Left kidney (tissue), 2 donors: Measurements from ENCODE around the gene GLT8D1. TPM values are rescaled to one million over a fixed set of nuclear protein-coding genes. Genes with fewer than 3 reads are reported as not detected.

Experiments used
- DNase-seq: peaks from one replicate; pipeline ENCODE4 v3.0.0-alpha.2; 2013
- polyA plus RNA-seq: library from polyadenylated mRNA; unstranded; fragments of 120-200 nt; gene quantifications from one replicate; pipeline ENCODE4 v1.2.1, GENCODE V29; 2013; ENCODE audit not compliant: insufficient read length

Gene GLT8D1
- polyA plus RNA-seq, 1 donor, result 139 TPM

DNA sequence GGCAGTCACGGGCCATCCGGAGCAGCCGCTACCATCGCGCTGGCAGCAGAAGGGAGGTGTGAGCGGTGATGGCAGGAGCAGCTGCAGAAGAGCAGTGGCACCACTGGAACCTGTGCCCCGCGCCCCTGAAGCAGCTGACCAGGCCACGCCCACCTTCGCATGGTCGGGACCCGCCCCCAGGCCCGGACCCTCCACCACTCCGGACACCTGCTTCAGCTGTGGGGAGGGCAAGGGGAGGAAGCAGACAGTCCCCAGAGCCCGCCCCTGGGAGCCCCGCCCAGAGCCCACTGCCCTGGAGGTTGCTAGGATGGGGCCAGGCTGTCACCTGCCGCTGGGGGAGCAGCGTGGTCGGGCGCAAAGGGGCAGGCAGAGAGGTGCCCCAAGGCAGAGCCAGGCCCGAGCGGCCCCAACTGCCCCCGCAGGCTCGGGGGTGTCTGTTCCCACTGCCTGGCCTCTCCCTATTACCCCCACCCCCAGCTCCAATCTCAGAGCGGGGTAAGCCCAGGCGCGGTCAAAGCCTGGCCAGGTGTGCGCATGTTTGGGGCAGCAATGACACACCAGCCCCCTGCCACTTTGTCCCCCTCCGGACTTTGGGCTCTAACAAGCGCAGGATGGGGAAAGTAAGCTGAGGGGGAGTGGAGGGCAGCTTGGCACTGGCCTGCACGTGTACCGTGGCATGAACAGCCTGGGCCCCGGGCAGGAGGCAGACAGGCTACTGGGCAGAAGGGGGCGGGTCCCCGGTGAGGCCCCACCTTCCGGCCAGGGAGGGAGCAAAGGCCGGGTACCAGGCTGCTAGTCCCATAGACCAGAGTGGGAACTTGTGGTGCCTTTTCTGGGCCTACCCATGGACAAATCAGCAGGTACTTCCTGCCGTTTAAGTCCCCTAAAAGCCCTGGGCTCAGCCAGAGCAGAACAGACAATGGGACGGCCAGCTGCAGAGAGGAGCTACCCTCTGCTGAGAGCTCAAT is 9.0 kb upstream of the GLT8D1 start:
- DNase-seq, result peak; percentile 6

DNA sequence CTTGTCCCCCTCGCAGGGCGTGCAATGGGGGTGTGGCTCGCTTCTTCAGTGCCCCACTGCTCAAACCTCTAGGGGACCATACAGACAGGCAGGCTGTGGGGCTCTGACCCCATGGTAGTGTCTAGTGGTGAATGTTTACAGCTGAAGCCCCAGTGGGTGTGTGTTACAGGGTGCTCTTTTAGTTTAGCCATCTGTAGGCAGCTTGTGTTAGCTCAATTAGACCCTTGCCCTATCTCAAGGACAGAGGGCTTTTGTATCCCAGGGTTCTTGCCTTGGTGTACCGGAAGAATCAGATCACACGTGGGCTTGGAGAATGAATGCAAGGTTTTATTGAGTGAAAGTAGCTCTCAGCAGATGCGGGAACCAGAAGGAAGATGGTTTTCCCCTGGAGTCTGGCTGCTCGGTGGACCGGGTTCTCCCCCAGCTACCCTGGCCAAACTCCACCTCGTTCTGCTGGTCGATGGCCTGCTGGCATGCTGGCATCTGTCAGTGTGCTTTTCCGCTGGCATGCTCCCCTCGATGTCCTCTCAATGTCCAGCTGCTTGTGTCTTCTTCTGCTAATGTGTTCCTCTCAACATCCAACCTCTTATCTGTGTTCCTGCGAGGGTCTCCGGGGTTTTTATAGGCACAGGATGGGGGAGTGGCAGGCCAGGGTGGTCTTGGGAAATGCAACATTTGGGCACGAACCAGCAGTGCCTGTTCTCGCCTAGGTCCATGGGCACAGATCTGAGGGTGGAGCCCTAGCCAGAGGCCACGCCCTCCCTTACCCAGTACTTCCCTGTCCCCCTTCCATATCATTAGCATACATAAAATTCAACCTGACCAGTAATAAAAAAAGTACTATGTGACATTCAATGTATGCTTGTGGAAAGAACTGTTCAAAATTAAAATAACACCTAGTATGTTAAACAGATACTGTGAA is 7.0 kb upstream of the GLT8D1 start:
- no peak for DNase-seq

DNA sequence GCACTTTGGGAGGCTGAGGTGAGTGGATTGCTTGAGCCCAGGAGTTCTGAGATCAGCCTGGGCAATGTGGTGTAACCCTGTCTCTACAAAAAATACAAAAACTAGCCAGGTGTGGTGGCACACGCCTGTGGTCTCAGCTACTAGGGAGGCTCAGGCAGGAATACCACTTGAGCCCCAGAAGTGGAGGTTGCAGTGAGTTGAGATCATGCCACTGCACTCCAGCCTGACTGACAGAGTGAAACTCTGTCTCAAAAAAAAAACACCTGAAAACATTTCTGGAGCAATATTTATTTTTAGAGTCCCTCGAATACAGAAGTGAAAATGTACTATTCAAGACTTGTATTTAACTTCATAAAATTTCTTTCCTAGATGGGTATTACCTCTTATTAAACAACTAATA is 4.9 kb upstream of the GLT8D1 start:
- no peak for DNase-seq

GRCh38 chr3:52707585-52707984 is 2.0 kb upstream of the GLT8D1 start:
- DNase-seq, result no peak

DNA sequence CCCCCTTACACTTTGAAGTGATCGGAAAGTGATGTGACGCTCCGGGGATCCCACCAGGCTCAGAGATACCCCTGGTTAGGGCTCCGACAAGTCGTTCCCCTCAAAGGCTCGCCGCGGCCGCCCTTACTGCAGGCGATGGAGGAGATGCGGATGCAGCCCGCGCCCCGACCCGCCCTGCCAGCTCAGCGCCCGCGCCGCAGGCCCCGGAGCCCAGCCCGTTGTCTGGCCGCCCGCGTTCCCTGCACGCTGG is 228 bp downstream of the GLT8D1 start:
- no peak for DNase-seq

DNA sequence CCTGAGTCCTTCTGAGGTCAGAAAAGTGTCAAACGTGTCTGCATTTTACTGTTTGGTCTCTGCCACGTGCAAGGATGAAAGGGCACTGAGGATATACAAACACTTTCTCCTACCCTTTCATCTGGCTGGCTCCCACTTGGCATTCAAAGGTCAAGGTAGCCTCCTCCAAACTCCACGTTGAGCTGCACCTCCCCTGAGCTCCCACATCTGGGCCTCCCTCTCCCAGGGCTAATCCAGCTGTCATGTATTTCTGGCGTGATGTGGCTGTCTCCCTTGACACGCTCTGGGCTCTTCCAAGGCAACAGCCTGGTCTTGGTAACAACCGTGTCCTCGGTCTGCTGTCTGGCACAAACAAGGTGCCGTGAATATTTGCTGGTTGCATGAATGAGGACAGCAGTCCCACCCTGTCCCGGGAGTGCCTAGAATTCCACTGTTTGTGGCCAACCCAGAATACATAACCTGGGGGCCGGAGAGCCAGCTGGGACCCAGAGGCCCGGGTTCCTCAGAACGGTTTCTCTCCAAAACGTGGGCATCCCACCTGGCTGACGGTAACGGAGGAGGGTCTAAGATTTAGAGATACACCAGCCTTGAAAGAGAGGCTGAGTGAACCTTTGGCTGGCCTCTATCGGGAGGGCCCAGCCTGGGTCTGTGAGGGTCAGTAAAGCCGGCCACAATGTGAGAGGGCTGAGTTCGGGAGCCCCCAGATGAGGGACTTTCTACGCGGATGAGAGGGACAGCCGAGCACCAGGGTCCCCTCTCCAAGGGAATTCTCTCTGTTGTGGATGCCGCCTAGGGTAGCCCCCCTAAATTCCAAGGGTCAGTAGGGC is 767 bp downstream of the GLT8D1 start:
- DNase-seq, result no peak

- no peak for DNase-seq
Observed at GRCh38 chr3:52703341-52703740, 2.2 kb downstream of the GLT8D1 start.

DNA sequence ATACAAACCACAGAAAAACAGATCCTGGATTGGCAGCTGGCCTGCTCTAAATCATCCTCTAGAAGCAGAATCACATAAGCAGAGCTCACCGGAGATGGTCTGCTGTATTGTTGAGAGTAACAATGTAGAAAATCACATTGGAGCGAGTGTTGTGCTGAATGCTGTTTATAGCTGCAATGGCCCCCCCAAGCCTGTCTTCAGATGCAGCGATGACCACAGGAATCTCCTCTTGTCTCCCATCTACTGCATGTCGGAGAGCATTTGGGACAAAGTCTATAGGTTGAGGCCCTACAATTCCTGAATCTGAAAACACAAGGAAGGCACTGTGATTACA is 8.0 kb downstream of the GLT8D1 start:
- no peak for DNase-seq

DNA sequence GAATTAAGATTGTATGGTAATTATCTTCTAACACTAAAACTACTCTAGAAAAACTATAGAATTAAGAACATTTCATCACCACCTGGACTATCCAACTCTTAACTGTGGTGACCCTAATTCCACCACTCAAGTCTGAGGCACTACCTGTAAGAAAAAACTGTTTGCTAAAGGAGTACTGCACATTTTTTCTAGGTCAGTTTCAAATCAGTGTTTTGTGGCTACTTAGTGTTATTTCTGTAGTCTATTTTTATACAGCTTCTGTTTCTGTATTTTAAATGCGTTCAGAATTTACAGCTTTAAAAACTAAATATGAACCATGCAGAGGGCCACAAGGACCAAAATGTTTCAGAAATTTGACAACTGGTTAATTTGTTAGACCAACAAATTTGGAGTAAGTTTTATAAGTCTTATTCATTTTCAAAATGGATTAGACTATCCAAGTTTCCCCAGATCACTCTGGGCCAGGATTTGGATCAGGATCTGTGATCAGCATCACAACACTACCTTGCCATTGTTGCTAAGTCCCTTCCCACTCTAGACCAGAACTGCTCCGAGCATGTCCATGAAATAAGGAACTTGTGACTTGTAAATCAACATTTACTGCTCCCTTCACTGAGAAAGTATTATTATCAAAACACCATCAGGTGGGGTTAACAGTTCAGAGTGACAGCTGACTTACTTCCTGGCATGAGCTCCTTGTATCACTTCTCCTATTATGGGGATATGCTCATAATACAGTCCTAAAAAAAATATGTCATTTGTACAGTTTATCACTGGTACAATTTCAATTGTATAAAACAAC is 8.6 kb downstream of the GLT8D1 start:
- no peak for DNase-seq

DNA sequence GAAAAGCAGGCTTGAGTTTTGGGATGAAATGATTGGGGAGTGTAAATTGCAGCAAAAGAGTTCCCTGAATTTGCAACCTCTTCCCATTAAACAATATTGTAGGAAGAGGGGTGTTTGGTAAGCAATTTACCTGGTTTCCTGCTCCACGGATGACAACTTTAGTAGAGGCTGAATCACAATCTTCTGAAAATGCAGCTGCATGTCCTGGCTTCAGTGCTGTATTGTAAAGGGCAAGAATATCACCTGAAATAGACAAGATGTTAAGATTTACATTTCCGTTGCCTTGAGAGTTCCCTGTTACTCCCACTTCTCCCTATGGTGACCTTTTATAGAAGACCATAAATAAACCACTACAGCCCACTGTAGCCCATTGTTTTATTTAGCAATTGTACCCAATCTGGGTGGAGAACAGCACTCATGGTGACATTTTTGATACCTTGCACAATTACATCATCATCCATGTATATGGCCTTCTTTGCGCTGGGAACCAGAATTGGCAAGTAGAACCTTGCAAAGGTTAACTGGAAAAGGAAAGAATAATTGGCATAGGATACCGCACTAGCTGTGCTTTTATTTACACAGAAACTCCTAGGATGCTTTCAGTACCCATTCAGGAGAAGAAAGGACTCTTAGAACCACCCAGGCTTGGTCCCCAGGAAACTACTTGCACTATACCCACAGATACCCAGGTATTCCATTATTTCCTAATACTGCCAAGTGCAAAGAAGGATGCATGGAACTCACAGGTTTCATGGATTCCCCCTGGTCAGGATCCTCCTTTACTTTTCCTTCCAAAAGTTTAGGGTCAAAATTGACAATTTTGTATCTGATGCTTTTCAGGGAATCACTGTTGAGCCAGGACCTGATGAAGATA is 9.6 kb downstream of the GLT8D1 start:
- no peak for DNase-seq

DNA sequence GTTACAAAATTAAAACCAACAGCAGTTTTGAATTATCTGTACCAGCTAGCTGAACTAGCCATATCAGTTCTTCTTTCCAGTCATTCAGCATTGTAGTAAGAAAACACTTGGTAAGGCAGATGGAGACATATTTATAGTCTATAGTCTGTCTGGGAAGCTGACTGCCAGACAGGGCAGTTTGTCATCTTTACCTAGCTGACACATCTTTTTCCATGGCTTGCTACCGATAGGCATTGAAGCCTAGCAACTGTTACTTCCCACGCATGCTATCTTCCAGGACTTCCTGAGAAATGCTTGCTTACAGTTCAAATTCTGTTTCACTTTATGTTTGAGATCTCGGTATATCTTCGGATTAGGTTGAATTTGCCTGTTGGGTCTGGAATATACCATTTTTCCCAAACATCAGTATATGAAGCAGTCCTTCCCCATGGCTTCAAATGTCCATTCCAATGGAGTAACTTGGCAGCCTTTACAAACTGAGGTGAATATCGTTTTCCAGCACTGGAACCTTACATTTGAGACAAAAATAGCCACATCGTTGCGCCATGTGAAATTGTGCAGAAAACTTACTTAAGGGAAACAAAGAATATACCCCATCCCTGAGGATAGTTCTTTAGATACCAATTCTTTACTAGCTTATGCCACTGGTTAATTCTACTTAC is 10.9 kb downstream of the GLT8D1 start:
- DNase-seq, result no peak

- no peak for DNase-seq
Observed at GRCh38 chr3:52693071-52693470, 12.5 kb downstream of the GLT8D1 start.

DNA sequence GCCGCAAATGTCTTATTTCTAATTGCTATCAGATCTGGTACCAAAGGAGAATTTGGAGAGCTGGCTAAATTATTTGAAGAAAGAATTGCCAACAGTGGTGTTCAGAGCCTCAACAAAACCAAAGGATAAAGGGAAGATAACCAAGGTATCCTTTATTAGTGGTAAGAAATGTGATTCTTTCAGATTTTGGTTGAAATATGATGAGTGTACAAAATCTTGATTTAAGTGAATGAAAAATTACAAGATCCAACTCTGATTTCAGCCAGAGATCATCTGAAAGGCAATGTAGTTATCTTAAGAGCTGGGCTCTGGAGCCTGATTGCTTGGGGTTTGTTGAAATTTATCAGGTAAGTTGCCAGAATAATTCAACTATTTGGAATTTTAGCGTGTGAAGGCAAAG is 15.0 kb downstream of the GLT8D1 start:
- DNase-seq, result no peak

DNA sequence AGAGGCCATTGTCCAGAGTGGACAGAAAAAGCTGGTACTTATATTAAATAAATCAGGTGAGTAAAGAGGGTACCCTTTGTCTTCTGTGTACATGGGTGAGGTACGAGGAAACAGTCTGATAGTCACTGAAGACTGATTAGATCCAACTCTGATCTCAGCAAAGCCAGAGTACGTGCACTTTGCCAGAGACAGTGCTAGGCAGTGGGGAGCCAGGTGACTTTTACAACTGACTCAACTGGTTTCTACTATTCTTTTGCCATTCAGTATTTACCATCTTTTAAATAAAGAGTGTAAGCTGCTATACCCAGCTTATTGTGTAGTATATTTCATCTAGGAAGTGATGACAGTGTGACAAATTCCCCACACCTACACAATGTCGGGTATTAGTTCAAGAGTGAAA is 16.4 kb downstream of the GLT8D1 start:
- DNase-seq, result no peak

DNA sequence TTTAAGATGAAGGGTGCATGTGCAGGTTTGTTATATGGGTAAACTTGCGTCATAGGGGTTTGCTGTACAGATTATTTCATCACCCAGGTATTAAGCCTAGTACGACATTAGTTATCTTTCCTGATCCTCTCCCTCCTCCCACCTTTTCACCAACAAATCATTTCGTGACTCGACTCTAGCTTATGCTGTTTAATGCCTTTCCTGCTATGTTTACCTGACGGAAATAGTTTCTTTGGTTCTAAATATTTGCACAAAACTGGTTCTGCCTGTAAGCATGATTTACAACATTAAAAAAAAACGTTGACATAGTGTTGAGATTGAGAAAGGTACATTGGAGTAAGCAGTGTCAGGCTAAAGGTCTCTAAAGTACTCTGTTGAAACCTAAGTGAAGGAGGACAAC is 17.3 kb downstream of the GLT8D1 start:
- DNase-seq, result no peak

- DNase-seq, result peak; percentile 94
Observed at GRCh38 chr3:52685709-52686691, 19.6 kb downstream of the GLT8D1 start, which contains the start of the genes GNL3 and PBRM1. TSS of gene GNL3 (plus strand) at chr3:52686032. CDS start at chr3:52686093, 61 bp downstream. TSS of gene PBRM1 (minus strand) at chr3:52685913.

GRCh38 chr3:52685285-52685708 is 20.3 kb downstream of the GLT8D1 start:
- peak; percentile 59 for DNase-seq

GRCh38 chr3:52684184-52684583 is 21.4 kb downstream of the GLT8D1 start:
- no peak for DNase-seq

GRCh38 chr3:52683611-52684010 is 22.0 kb downstream of the GLT8D1 start:
- DNase-seq, result no peak
